ENCODE results near the gene KBTBD13.

The KBTBD13 gene

DNA sequence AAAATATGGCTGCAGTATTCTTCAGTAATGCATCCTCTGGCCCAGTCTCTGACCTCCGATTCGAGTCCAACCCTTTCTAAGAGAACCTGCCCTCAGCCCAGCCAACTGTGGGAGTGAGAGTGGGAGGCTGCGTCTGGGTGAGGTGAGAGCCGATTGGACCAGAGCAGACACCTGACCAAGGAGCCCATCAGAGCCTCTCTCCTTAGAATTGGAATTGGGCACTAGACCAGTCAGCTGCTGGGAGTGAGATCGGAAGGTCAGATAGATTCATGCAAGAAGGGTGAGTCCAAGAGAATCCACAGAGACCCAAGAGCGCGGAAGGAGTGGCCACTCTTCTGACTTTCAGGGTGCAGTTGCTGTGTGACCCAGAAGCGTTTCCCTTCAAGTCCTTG, 19.0 kb upstream of the KBTBD13 start:
- no peak overlapping the region for H3K27ac ChIP-seq
- TF ChIP-seq ZFX (IDR thresholded peaks at IDR 0.05; ENCODE audit: borderline replicate concordance) (no peak), CTCF (IDR thresholded peaks at IDR 0.05) (no peak)

GRCh38 chr15:65058394-65059368, 17.9 kb upstream of the KBTBD13 start:
- no peak overlapping the region for H3K27ac ChIP-seq
- no peak for TF ChIP-seq ZFX (IDR thresholded peaks at IDR 0.05; ENCODE audit: borderline replicate concordance)
- TF ChIP-seq CTCF (IDR thresholded peaks at IDR 0.05), result no peak

GRCh38 chr15:65059369-65059750, 17.2 kb upstream of the KBTBD13 start:
- TF ChIP-seq CTCF (IDR thresholded peaks at IDR 0.05) (no peak), ZFX (IDR thresholded peaks at IDR 0.05; ENCODE audit: borderline replicate concordance) (no peak)
- H3K27ac ChIP-seq, result no peak overlapping the region

DNA sequence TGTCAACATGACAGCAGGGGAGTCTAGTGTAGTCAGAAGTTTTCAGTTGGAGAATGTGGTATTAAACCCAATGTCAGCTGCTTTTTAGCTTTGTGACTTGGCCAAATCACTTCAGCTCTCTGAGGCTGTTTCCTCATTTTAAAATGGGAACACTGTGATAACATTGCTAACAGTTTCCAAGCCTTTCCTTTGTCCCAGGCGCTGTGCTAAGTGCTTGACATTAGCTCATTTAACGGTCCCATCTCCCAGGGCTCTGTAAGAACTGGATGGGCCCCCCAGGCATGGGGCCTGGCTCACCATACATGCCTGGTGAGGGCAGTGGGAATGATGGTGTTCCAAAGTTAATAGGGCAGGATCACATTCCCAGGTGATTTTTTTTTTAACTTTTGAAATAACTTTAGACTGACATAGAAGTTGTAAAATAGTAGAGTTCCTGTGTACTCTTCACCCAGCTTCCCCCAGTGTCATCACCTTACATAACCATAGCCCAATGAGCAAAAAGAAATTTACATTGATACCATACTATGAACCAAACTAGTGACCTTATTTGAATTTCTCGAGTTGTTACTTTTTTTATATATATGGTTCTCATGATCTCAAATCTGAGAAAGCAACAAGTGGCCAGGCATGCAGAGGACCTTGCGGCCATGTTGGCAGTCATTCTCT, 16.5 kb upstream of the KBTBD13 start:
- TF ChIP-seq ZFX (IDR thresholded peaks at IDR 0.05; ENCODE audit: borderline replicate concordance), result no peak
- no peak for TF ChIP-seq CTCF (IDR thresholded peaks at IDR 0.05)
- no peak overlapping the region for H3K27ac ChIP-seq

DNA sequence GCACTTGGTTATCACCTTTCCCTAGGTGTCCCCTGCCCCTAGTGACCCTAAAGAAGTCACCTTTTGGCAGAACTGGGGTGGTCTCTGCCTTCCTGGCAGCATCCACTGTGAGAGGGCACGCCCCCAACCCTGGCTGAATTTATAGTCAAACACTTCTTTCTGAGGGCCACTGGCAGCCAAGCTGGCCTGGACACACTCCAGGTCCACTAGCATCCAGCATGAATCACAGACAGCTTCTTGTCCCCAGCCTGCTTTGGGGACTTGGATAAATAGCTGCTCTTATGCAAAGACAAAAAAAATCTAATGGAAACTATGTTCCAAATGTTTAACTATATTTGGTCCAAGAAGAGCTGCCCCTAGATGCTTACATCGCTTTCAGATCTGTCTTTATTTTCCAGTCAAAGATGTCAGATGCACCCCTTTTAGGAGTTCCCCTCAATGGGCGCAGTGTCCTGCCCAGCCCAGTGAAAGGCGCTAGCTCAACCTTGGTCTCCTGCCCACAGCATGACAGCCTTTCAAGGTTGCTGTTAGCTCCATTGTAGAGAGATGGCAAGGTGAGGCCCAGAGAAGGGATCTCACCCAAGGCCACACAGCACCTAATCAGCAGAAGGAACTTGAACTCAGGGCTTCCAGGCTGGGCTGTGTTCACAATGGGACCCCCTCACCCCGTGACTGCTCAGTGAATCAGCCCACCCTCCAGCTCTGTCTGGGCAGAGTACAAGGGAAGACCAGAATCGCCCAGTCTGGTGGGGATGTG, 15.7 kb upstream of the KBTBD13 start:
- TF ChIP-seq ZFX (IDR thresholded peaks at IDR 0.05; ENCODE audit: borderline replicate concordance) (no peak), CTCF (IDR thresholded peaks at IDR 0.05) (no peak)
- H3K27ac ChIP-seq, result no peak overlapping the region

DNA sequence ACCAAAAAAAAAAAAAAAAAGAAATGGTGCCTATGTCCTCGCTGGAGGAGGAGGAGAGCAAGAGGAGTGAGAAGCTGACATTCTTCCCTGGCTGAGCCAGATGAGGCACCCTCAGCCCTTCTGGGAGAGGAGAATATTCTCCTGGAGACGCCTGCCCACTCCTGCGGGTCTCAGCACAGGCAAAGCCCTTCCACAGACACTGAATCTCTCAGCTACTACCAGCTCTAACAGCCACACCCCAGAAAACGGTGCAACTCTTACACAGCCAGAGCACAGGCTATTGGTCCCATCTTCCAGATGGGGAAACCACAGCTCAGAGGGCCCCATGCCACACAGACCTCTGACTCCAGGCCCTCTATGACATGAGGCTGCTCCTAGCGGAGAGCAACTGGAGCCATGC, 14.5 kb upstream of the KBTBD13 start:
- H3K27ac ChIP-seq, result no peak overlapping the region
- no peak for TF ChIP-seq ZFX (IDR thresholded peaks at IDR 0.05; ENCODE audit: borderline replicate concordance)
- no peak for TF ChIP-seq CTCF (IDR thresholded peaks at IDR 0.05)

Data from 22Rv1 (cell line).